ENCODE results near the gene HTT. TPM values are rescaled to one million over a fixed set of nuclear protein-coding genes. Genes with fewer than 3 reads are reported as not detected.

The HTT gene
- 239 and 242 TPM in 2 replicates for total RNA-seq

- no peak for TF ChIP-seq CTCF (IDR thresholded peaks at IDR 0.05)
- peak within 1 kb of the TSS; percentile 92 for H3K4me3 Mint-ChIP-seq
- no peaks in the 10 kb centered on the region for H3K9me3 Mint-ChIP-seq
- ATAC-seq (ENCODE audit: low read depth) (peak; percentile 77), DNase-seq (peak; percentile 93)
- H3K27me3 Mint-ChIP-seq, result no peaks in the 10 kb centered on the region
- peaks cover 7% of the 10 kb centered on the region for H3K36me3 Mint-ChIP-seq (ENCODE audit: low read depth)
- intact Hi-C loops (cut with micrococcal nuclease), result loop anchor here (1.0 to 10.0 kb wide), 11 partner anchors 11 to 1359 kb away; partner anchors contain the start of genes FAM193A, GRK4, MXD4 and NOP14
- ChIA-PET POLR2A (interaction anchor here (0.6 to 4.3 kb wide), 11 partner anchors 15 to 411 kb away, joined by 4 to 29 read pairs (median 5); no protein-coding TSS in a partner anchor), CTCF (no interaction called here)
- H3K4me1 Mint-ChIP-seq, result peaks cover 39% of the 10 kb centered on the region
- peak within 1 kb of the TSS; percentile 95 for H3K27ac Mint-ChIP-seq
These were observed at the start of gene HTT, which contains the start of gene HTT-AS for GRCh38 chr4:3074078-3074845. HTT (plus strand) TSS chr4:3074681; CDS start chr4:3074826, 145 bp downstream. HTT-AS (minus strand) TSS chr4:3074538.

- H3K27me3 Mint-ChIP-seq, result peaks cover 1% of the 10 kb centered on the region
These were observed 48.6 kb upstream of the HTT start for GRCh38 chr4:3025881-3026280.

GRCh38 chr4:3026540-3026939 is 47.9 kb upstream of the HTT start:
- Mint-ChIP-seq H3K36me3 (ENCODE audit: low read depth) (no peaks in the 10 kb centered on the region), H3K4me3 (no peak overlapping the region), H3K9me3 (no peaks in the 10 kb centered on the region), H3K4me1 (no peaks in the 10 kb centered on the region), H3K27ac (no peak overlapping the region), H3K27me3 (peaks cover 1% of the 10 kb centered on the region)
- DNase-seq (no peak), ATAC-seq (ENCODE audit: low read depth) (no peak)
- ChIA-PET CTCF (no interaction called here), POLR2A (no interaction called here)
- intact Hi-C loops (cut with micrococcal nuclease), result no loop called here
- no peak for TF ChIP-seq CTCF (IDR thresholded peaks at IDR 0.05)

More at GRCh38 chr4:3025881-3026280, 48.6 kb upstream of the HTT start:
- no peaks in the 10 kb centered on the region for H3K4me1 Mint-ChIP-seq
- H3K36me3 Mint-ChIP-seq (ENCODE audit: low read depth), result no peaks in the 10 kb centered on the region
- no peak overlapping the region for H3K4me3 Mint-ChIP-seq
- POLR2A ChIA-PET, result no interaction called here
- no peaks in the 10 kb centered on the region for H3K9me3 Mint-ChIP-seq
- ATAC-seq (ENCODE audit: low read depth), result no peak
- TF ChIP-seq CTCF (IDR thresholded peaks at IDR 0.05), result no peak
- DNase-seq, result no peak
- intact Hi-C loops (cut with micrococcal nuclease), result no loop called here
- CTCF ChIA-PET, result no interaction called here
- H3K27ac Mint-ChIP-seq, result no peak overlapping the region

- intact Hi-C loops (cut with micrococcal nuclease), result no loop called here
- no peaks in the 10 kb centered on the region for H3K4me1 Mint-ChIP-seq
- H3K4me3 Mint-ChIP-seq, result no peak overlapping the region
- H3K27ac Mint-ChIP-seq, result no peak overlapping the region
- ChIA-PET POLR2A (no interaction called here), CTCF (no interaction called here)
- no peaks in the 10 kb centered on the region for H3K9me3 Mint-ChIP-seq
- DNase-seq, result no peak
- peaks cover 3% of the 10 kb centered on the region for H3K27me3 Mint-ChIP-seq
- ATAC-seq (ENCODE audit: low read depth), result no peak
- no peaks in the 10 kb centered on the region for H3K36me3 Mint-ChIP-seq (ENCODE audit: low read depth)
- TF ChIP-seq CTCF (IDR thresholded peaks at IDR 0.05), result no peak
These were observed 45.0 kb upstream of the HTT start for GRCh38 chr4:3029464-3029863.

- CTCF ChIA-PET, result no interaction called here
These were observed 43.7 kb upstream of the HTT start for GRCh38 chr4:3030566-3031356.

More at GRCh38 chr4:3030566-3031356, 43.7 kb upstream of the HTT start:
- no peak overlapping the region for H3K4me3 Mint-ChIP-seq
- no peak for TF ChIP-seq CTCF (IDR thresholded peaks at IDR 0.05)
- intact Hi-C loops (cut with micrococcal nuclease), result no loop called here
- H3K27ac Mint-ChIP-seq, result no peak overlapping the region
- peaks cover 3% of the 10 kb centered on the region for H3K27me3 Mint-ChIP-seq
- no peak for ATAC-seq (ENCODE audit: low read depth)
- H3K9me3 Mint-ChIP-seq, result no peaks in the 10 kb centered on the region
- POLR2A ChIA-PET, result no interaction called here
- no peaks in the 10 kb centered on the region for H3K36me3 Mint-ChIP-seq (ENCODE audit: low read depth)
- no peaks in the 10 kb centered on the region for H3K4me1 Mint-ChIP-seq
- DNase-seq, result no peak

Data from activated B cell treated with CpG ODN at 0.5 μM for 24 hours (primary cell).